CD4-positive, alpha-beta T cell treated with Interleukin-21 for 1 hour (primary cell): ENCODE measurements around the gene TMPRSS11D.

Experiments
- DNase-seq: peaks from one replicate; pipeline ENCODE4 v3.0.0-alpha.2; 2020

The TMPRSS11D gene

DNA sequence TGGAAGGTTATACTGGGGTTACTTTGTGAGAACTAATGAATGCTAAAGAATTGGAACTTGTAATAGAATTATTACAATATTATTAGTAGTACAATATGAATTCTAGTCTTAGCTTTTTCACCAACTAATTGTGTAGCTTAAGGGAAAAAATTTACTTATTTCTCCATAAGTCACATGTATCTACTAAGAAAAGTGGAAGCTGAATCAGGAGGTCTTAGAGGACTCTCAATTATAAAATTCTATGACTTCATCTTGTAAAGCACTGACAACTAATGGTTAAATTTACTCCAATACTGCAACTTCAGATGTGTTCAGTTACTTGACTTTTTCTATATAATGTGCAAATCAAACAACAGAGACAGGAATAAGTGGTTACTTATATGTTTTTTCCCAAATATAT lies 899 bp upstream of the TMPRSS11D start:
- DNase-seq = no peak

GRCh38 chr4:67883458-67883857 lies 344 bp downstream of the TMPRSS11D start:
- DNase-seq = no peak

- no peak for DNase-seq
Measured at GRCh38 chr4:67880866-67881610, 2.8 kb downstream of the TMPRSS11D start.

GRCh38 chr4:67879486-67879885 lies 4.3 kb downstream of the TMPRSS11D start:
- no peak for DNase-seq

GRCh38 chr4:67877086-67877485 lies 6.7 kb downstream of the TMPRSS11D start:
- DNase-seq = no peak

DNA sequence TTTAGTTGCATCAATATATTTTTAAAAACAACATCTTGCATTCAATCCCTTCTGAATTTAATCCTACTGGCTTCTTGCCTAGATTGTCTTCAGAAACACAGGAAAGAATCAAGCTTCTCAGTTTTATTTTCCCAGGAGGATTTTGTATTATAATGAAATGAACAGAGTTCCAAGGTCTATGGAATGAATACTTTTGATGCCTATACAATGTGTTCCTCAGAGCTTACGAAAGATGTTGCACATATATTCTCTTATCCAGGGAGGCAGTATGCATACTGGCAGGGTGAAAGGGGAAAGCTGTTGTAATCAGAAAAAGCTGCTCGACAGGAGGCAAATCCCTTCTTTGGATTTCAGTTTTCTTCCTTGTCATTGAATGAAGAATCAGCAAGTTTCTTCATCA lies 8.8 kb downstream of the TMPRSS11D start:
- no peak for DNase-seq

GRCh38 chr4:67873116-67873515 lies 10.7 kb downstream of the TMPRSS11D start:
- DNase-seq = no peak

- DNase-seq = no peak
Measured at GRCh38 chr4:67871867-67872266, 11.9 kb downstream of the TMPRSS11D start.

DNA sequence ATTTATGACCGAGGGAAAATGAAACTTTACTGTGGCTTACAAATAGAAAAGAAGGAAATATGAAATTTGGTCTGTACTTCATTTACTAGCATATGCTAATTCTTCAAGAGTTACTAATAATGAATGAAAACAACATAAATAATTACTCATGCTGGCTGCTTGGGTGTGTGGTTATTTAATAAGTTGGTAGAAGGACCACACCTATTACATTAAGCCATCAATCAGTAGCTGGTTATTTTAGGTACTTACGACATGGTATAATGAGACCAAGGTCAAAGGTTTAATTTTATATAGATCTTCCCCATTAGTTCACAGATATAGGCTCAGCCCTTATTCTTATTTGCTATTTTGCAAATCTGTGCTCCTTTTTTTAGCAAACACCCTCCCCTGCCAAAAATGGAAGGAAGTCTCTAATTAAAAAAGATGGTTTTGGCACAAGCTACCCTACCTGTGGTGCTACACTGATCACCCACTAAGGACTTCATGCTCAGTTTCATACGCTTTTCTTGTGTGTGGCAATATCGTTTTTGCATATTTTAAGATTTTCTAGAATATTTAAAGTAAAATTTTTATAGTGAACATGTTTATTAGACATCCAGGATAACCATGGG lies 14.1 kb downstream of the TMPRSS11D start:
- no peak for DNase-seq

DNA sequence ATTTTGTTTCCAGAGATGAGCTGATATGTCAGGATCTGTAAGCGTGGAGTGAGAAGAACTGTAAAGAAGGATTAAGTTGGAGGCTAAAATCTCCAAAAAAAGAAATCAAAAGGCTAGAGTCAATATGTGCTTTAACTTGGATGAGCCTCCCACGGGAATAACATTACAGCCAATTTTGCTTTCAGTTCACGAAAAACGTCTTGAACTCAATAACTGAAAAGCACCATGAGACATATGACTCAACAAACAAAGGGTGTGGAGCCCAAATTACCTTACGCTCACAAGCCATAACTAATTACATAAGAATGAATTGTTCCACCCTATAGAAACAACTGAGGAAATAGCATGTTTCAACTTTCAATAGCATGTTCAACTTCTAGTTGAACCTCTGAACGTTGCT lies 22.3 kb downstream of the TMPRSS11D start:
- no peak for DNase-seq

- no peak for DNase-seq
Measured at GRCh38 chr4:67853336-67853735, 30.5 kb downstream of the TMPRSS11D start.

DNA sequence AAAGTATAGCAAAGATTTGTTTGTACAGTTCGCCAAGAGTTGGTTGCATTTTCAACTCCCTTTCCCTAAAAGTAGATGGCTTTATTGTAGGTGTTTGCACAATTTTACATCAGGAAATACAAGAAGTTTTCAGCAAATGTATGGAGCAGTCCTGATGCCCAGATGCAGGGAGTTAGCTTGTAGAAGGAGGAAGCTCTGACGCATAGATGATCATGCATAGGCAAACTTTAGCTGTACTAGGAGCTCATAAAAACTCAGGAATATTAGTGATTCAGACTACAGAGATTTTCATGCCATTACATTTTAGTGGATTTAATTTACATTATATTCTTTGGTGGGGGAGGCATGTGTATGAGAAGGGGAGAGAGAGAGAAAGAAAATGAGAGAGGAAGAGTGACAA lies 62.9 kb downstream of the TMPRSS11D start:
- DNase-seq = no peak

- no peak for DNase-seq
Measured at GRCh38 chr4:67810011-67810410, 73.8 kb downstream of the TMPRSS11D start.

DNA sequence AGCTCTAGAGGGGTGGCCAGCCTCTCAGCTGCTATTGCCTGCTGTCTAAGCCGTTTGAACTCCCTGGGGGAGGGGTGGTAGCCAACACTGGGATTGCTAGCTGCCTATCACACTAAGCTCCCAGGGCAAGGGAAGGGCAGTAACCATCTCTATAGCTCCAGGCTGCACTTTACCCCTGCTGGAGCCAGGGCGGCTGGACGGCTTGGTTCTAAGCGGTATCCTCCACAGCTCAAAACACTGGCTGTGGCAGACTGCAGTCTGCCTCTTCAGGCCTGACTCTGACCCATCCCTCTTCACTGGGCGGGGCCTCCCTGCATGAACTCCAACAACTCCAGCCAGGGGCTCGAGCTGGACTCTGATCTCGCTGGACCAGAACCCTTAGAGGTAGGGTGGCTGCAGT lies 74.3 kb downstream of the TMPRSS11D start:
- DNase-seq = no peak

DNA sequence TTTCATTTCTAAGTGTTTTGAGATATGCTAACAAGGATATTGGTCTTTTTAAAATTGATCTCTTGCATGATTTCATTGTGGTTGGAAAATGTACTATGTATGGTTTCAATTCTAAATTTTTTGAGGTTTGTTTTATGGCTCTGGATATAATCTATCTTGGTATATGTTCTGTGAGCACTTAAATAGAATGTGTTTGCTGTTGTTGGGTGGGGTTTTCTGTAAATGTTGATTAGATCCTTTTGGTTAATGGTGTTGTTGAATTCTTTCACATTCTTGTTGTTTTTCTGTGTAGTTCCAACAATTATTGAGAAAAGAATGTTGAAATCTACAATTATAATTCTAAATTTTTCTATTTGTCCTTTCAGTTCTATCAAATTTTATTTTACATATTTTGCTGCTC lies 87.0 kb downstream of the TMPRSS11D start:
- DNase-seq = no peak

GRCh38 chr4:67790721-67791120 lies 93.1 kb downstream of the TMPRSS11D start:
- no peak for DNase-seq

DNA sequence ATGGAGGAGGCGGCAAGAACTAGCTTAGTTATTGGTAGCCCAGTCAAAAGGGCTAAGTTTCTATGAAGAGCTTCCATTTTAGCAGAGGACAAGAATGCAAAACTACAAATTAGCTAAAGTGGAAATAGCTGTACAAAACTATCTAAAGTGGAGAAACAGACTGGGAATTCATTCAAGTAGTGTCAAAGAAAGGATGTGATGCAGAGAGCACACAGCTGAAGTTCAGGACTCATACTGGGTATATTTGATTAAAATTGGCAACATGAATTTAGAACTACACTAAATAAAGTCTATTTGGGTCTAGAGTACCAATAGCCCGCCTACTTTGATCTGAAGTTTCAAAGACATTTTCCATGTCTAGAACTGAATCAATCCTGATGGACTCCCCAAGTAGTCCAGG lies 96.5 kb downstream of the TMPRSS11D start:
- DNase-seq = no peak

DNA sequence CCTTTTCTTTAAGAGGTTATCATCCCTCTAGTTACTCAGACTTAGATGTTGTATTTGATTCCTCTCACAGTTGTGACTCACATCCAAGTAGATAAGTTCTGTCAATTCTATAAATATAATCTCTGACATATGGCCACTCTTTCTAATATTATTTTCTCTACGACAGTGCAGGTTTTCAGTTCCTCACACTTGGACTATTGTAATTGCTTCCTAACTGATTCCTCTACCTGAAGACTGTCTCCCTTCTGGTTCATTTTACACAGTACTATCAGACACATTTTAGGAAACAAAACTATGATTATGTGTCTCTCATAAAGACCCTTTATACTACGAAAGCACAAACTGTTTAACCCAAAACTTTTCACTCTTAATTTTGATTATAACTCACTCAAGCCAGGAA lies 98.3 kb downstream of the TMPRSS11D start:
- no peak for DNase-seq

- no peak for DNase-seq
Measured at GRCh38 chr4:67779631-67780030, 104.2 kb downstream of the TMPRSS11D start.

GRCh38 chr4:67776746-67777145 lies 107.1 kb downstream of the TMPRSS11D start:
- DNase-seq = no peak
